GM18517 (cell line): Measurements from ENCODE around the gene TIMP2.

Experiments used
- ATAC-seq: cut with Tn5 transposase; IDR thresholded peaks from one replicate; pipeline ENCODE4 v1.9.1; 2021; ENCODE audit warnings: mild to moderate bottlenecking, moderate library complexity; ENCODE audit not compliant: unreplicated experiment

The TIMP2 gene

DNA sequence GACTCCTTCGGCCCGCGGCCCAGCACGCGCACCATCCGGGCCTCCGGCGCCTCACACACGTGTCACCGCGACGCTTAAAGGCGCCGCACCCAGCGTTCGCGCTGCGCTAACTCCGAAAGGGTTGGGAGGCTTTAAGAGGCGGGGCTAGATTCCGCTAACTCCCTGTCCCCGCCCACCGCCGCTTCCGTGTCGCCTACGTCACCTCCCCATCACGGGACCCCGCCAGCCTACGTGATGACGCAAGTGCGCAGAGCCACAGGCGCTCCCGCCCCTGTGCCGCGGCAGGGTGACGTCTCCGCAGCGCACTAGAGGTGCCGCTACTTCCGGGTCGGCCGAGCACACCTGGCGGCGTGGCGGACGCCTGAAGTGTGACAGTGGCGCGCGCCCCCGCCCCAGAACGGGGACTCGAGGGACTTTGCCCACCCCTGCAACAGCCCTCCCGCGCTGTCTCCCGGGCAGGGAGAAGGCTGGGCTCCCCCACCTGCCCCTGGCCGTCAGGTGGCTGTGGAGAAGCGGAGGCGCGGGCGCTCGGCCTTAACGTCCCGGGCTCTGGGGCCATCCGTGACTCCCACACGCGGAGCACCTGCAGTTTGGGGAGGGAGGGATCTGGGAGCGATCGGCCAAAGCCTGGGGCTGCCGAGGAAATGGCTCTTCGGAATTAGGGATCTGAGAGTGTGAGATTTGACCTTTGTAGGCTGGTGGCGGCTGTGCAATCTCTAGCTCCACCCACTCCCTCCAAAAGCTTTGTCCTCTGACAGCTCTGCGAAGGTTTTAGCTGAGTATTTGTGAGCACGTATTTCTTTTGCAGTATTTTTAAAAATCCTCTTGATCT, 84.2 kb downstream of the TIMP2 start, which contains the start of gene USP36:
Gene USP36, minus strand, starts transcription at position 35 of the 832 bp plus-strand sequence. CDS start 4,451 bp downstream, outside the sequence.
- peak; percentile 90 for ATAC-seq

GRCh38 chr17:78840530-78840779, 84.7 kb downstream of the TIMP2 start:
- no peak for ATAC-seq

DNA sequence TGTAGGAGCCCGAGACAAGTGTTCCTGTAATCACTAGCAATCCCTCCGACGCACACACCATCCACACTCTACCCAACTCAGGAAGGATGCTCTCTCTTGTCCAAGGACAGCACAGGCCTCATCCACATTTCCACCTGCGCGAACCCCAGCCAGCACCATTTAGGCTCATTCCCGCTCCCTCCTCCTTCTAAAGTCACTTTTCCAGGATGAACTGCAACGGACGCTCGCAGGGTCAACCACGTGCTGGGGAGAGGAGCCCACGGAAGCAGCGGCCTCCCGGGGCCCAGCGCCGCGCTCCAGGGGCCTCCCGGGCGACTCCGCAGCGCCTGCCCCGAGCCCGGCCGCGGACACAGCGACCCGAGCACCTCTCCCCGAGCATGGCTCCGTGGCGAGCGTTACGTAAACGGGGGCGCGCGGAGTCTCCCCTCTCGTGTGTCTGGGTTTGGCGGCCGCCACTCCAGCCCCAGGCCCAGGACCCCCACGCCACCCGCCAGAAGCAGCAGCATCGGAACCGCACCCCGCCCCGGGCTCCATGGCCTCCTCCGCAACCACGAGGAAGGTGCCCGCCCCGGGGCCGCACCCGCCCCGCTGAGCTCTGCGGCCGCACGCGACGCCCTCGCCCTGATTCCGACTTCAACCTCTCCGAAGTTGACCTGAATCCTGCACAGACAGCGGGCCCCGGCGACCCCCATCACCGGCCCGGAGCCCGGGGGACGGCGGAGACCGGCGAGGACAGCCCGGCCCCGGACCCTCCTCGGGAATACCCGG, 85.2 kb downstream of the TIMP2 start:
- peak; percentile 9 for ATAC-seq

DNA sequence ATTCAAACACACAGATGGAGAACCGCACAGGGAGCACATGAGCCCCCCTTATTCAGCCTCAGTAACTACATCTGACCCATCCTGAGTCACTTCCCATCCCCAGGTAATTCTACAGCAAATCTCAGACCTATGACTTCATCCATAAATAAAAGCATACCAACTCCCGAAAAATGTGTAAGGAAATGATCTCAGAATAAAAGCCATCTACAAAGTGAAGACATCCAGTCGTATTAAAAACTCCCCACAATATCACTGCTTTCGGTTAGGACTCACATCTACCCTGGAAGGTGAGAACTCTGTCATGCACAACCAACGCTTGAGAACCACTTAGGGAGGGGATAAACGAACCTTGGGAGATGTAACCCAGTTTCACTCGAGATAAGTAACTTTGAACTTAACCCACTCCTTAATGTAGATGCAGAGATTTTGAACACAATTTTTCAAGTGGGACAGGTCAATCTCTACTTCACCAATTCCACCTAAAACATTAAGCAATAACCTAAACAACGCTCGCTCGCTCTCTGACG, 85.9 kb downstream of the TIMP2 start:
- ATAC-seq, result no peak

DNA sequence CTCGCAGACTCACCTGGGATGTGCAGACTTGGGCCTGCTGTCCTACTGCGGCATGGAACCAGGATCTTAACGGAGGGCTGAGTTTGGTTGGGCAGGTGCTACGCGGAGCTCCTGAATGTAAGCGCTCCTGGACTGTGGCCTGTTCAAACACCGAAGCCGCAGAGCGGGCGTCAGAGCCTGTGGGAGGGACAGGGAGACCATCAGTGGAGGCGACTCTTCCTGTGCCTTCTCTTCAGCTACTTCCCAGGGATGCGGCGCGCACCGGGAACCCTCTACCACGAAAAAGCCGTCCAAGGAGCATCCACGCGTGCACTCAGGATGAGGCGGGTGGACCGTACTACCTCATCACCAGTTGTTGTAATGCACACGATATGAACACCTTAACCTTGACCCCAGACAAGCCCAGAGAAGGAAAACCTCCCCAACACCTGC, 86.6 kb downstream of the TIMP2 start:
- ATAC-seq, result no peak

DNA sequence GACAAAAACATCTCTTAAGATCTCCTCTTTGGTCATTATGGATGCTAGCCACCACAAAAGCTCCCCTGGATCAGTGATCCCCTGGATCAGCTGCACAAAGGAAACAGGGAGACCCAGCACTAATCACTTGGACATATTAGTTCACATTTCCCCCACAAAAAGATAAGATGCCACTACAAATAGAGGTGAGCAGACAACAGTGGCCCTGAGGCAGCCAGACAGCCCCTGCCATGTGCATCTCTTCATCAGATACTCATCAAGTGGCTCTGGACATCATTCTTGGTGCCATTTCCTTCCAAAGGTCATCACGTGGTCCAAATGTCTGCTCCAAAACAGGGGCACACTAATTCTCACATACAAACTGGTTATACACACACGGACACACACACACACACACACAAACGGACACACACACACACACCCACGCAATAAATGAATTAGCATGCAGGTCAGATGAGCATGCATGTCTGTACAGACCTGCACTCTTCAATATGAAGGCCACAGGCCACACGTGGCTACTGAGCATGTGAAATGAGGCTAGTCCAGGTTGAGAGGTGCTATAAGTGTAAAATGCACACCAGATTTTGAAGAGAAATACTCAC, 88.7 kb downstream of the TIMP2 start:
- no peak for ATAC-seq

- ATAC-seq, result no peak
Measured at GRCh38 chr17:78834571-78834970, 90.6 kb downstream of the TIMP2 start.

- ATAC-seq, result no peak
Measured at GRCh38 chr17:78832541-78832810, 92.7 kb downstream of the TIMP2 start.

- no peak for ATAC-seq
Measured at GRCh38 chr17:78831688-78832540, 93.3 kb downstream of the TIMP2 start.

- no peak for ATAC-seq
Measured at GRCh38 chr17:78829477-78829876, 95.7 kb downstream of the TIMP2 start.

- ATAC-seq, result no peak
Measured at GRCh38 chr17:78828470-78829185, 96.6 kb downstream of the TIMP2 start.

DNA sequence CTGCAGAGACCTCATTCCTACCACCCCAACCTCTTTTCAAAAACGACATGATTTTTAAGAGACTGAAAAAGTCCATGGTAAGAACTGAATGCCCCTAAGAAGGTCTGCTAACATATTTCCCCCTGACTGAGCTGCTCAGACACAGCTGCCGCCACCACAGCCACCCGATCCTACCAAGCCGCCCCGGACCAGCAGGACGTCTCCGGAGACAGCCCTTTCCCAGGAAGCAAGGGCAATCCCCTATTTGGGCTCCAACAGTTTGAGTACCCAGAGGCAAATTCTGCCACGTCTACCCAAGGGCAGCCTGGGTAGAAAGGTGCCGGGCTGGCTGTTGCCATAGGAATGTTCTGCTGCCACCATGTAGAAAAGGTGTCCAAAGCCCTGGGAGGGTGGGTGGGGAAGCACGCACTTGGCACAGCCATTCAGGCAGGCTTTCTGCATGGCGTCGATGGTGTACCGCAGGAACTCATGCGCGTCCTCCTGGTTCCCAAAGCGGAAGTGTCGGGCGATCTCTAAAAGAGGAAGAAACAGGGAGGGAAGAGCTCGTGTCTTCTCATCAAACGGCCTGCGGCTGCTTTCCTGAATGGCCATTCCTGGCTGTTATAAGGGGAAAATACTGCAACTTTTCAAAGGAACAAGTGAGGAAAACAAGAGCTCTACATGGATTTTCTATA, 98.2 kb downstream of the TIMP2 start:
- ATAC-seq, result no peak

GRCh38 chr17:78826421-78826820, 98.8 kb downstream of the TIMP2 start:
- ATAC-seq, result no peak

- ATAC-seq, result no peak
Measured at GRCh38 chr17:78825696-78826095, 99.5 kb downstream of the TIMP2 start.

GRCh38 chr17:78824240-78824639, 100.9 kb downstream of the TIMP2 start:
- ATAC-seq, result no peak

DNA sequence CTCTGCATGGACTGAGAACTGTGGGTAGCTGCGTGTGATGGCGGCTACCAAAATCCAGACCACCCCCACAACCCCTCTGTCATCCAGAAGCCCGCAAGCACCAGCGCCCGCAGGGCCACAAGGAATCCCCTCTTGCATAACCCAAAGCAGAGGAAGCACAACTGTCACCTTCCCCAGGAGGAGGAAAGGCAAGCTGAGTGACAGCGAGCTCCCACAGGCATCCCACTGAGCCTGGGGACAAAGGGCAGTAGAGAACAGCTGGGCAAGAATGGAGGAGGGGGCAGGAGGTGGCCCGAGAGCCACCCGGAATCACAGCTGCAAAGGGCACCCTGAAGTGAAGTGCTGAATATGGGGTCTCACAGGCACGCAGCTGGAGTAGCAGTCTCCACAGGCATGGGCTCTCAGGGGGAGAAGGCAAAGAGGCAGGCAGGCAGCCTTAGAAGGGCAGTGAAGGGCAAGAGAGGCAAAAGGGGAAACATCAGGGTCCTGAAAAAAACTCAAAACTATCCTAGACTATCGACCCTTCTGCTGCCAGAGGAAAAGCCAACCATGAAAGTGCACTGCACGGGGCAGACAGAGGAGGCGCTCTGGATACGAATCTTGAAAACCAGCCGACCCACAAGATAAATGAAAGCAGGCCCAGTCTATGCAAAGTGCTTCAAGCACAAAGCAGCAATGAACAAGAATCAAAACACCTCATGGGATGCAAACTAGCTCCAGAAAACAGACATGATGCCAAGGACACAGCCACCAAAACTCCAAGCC, 101.7 kb downstream of the TIMP2 start:
- ATAC-seq, result no peak

DNA sequence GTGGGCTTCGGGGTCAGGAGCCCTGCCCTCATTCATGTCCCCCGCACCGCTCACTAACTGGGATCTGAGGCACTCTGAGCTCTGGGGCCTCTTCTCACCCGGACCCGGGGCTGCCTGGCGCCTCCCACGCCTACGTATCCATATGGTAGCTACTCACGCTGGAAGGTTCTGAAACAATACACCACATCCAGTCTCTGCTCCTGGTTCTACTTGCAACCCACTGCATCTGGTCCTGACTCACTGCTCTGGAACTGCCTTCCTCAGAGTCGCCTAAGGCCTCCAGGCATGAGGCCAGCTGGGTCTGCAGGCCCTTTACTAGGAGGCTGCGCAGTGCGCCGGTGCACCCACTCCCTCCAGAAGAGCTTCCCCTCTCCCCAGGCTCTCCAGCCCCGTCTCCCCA, 102.6 kb downstream of the TIMP2 start:
- no peak for ATAC-seq

DNA sequence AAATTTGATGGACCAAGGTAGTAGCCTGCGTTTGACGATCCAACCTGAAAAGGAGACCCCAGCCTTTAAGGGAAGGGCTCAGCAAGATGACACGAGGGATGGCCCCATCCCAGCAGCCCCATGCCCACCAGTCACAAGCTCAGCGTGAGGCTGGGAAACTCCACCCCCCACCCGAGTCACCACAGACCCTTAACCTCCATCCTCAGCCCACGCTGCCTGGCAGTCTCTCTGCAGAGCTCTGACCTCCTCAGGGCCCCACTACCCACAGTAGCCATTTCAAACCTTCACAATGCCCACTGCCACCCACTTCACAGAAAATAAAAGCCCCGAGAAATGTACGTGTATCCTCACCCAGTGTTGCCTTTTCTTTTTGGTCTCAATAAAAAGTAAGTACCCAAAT, 103.2 kb downstream of the TIMP2 start:
- no peak for ATAC-seq

GRCh38 chr17:78820841-78821240, 104.3 kb downstream of the TIMP2 start:
- no peak for ATAC-seq
